HG02610 (cell line): ENCODE data around the gene ABLIM1.

Experiments used
- ATAC-seq: cut with Tn5 transposase; IDR thresholded peaks from one replicate; pipeline ENCODE4 v1.9.1; 2021; ENCODE audit warnings: mild to moderate bottlenecking, moderate library complexity; ENCODE audit not compliant: unreplicated experiment

ABLIM1 gene

GRCh38 chr10:114680543-114681117 lies 22.6 kb upstream of the ABLIM1 start:
- no peak for ATAC-seq

DNA sequence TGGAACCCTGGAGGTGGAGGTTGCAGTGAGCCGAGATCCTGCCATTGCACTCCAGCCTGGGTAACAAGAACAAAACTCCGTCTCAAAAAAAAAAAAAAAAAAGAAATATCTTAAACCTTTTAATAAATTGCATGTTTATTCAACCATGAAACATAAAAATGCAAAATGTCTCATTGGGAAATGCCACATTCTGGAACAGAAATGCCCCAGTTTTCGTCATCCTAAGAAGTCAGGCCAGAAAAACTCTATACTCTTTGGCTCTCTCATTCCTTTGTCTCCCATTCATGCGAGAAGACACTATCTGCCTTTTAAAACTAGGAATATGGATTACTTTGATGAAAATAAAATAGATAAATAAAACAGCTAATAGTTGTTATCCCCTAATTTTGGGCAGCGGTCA lies 21.5 kb upstream of the ABLIM1 start:
- no peak for ATAC-seq

DNA sequence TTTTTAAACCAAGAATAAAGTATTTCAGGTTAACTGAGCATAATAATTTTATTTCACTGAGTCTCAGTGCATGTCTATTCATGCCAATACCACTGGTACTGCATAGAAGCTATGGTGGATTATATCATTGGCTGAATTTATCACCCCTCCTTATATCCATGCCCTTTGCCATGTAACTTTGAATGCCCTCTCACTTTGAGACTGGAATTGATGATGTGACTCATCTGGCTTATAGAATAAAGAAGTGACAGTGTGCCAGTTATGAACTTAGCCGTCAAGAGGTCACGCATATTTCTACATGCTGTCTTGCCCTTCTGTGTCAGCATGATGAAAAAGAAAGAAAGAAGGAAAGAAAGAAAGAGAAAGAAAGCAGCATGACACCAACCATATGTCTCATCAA lies 20.7 kb upstream of the ABLIM1 start:
- no peak for ATAC-seq

- ATAC-seq = no peak
Measured at GRCh38 chr10:114678336-114678735, 20.3 kb upstream of the ABLIM1 start.

DNA sequence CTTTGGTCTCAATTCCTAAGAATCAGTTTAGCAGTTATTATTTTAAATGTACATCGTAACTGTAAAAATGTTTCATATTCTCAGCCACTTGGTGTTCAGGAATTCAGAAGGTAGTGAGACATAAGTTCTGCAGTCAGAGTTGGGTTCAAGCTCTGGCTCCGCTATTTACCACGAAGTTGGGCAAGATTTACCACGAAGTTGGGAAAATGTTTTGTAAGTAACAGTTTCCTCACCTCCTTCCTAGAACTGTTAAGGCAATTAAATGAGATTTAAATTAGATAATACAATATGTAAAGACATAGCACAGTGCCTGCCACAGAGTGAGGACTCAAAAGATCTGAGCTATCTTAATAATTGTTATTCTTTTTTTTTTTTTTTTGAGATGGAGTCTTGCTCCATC lies 16.3 kb upstream of the ABLIM1 start:
- no peak for ATAC-seq

- ATAC-seq = no peak
Measured at GRCh38 chr10:114669648-114670047, 11.6 kb upstream of the ABLIM1 start.

GRCh38 chr10:114668375-114669080 lies 10.5 kb upstream of the ABLIM1 start:
- ATAC-seq = no peak

GRCh38 chr10:114665873-114666272 lies 7.8 kb upstream of the ABLIM1 start:
- ATAC-seq = no peak

DNA sequence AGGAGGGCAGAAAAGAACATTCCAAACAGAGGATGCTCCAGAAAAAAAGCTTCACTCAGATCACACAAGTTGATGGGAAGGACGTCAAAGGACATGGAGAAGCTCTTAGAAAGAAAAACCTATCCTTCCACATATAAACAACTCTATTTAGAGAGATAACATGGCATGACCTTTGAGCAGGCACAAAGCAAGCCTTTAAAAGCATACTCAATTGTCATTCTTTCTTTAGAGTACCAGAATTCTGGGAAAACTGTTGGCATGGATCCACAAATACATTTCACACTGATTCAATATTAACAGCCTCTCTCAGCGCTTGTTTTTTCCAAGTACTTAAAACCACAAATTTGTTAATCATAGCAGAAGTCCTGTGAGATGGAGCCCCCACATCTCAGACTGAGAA lies 7.3 kb upstream of the ABLIM1 start:
- ATAC-seq = no peak

GRCh38 chr10:114664127-114664526 lies 6.1 kb upstream of the ABLIM1 start:
- no peak for ATAC-seq

DNA sequence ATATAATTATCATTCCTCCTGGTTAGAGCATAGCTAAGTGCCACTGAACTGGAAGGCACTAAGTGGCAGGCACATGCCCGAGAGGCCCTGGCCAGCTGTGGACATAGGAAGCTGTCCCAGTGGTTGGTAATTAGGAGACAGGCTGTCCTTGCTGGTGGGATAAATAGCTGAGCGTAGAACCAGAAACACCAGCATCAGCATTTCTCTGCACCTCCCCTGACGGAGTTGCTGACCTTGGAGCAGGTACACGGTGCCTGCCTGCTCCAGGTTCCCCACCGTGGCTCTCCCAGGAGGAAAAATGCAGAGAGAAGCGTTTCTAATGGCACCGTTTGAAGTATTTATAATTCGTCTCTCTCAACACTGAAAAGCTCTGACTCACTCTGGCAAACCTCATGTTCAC lies 5.6 kb upstream of the ABLIM1 start:
- ATAC-seq = no peak

DNA sequence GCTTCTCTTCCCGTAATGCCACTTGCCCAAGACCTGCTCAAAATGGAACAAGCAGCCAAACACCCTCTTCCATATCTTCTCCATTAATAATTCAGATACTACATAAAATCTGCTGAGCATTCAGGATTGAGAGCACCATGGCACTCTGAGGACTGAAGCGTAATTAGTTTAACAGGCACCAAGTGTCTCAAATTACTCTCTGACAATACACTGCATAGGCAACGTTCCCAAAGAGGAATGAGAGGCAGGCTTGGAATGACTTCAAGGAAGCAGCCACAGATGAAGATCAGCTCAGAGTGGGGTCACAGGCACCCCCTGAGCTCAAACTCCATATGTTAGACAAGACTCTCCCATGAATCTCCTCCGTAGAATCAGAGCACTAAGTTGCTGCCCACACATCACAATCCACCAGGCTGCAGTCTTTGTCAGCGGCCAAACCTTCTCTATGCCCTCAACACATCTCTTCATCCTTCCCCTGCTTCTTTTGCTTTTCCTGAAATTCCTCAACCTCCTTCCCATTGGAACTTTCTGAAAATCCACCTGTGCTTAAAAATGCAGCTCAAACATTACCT lies 4.7 kb upstream of the ABLIM1 start:
- no peak for ATAC-seq

- no peak for ATAC-seq
Measured at GRCh38 chr10:114661212-114661880, 3.3 kb upstream of the ABLIM1 start.

- no peak for ATAC-seq
Measured at GRCh38 chr10:114655671-114656070, 2.4 kb downstream of the ABLIM1 start.

- ATAC-seq = no peak
Measured at GRCh38 chr10:114654822-114655575, 3.1 kb downstream of the ABLIM1 start.

DNA sequence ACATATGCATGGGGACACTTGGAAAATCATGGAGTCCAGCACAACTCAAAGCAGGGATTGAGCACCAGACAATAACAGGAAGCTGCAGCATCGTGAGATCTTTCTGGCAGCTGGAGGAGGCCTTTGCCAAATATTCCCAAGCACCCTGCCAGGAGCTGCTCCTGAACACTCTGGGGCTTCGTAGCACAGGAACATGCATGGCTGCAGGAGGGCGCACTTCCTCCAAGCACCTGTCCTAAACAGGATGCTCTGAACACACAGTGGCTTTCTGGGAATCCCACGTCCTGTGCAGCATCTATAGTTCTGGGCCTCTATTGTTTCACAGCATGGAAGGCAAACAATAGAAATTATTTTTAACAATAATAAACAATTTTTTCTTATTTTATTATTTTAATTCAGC lies 4.1 kb downstream of the ABLIM1 start:
- ATAC-seq = no peak

- no peak for ATAC-seq
Measured at GRCh38 chr10:114652402-114653368, 5.4 kb downstream of the ABLIM1 start.

DNA sequence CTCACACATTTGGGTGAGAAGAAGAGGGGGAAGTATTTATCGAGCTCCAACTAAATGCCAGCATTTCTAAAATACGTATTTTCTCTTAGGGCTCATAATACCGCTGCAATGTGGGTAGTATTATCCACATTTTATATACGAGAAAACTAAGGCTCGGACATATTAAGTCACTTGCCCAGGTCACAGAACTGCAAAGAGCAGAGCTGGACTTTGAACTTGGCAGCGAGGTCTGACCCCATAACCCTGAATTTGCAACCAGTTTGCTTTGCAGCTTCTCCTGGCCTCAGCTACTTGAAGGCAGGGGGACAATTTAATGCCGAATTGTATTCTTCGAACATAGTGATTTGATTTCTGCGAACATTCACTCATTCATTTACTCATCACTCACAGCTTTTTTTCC lies 7.2 kb downstream of the ABLIM1 start:
- ATAC-seq = no peak

- ATAC-seq = no peak
Measured at GRCh38 chr10:114650266-114650665, 7.8 kb downstream of the ABLIM1 start.

- no peak for ATAC-seq
Measured at GRCh38 chr10:114649217-114649903, 8.7 kb downstream of the ABLIM1 start.
